Lower leg skin (tissue), 4 donors: ENCODE results near the gene LINGO4. TPM values are rescaled to one million over a fixed set of nuclear protein-coding genes. Genes with fewer than 3 reads are reported as not detected.

ENCODE experiments used
- DNase-seq, 2 donors: peaks; one replicate each; pipeline ENCODE4 v3.0.0-alpha.2; 2019; ENCODE audit warnings: low spot score in 2 of 2
- H3K4me3 ChIP-seq: fragments of 200-600 bp; sonication (generic); 2 replicates; pipeline ENCODE4 v1.5.1; 2017; ENCODE audit warnings: mild to moderate bottlenecking, low read depth; ENCODE audit not compliant: poor library complexity, severe bottlenecking
- POLR2A ChIP-seq, 2 donors: fragments of 450-650 bp; IDR thresholded peaks; one replicate each; pipeline ENCODE4 v1.6.1; 2016 to 2017; ENCODE audit warnings: antibody characterized with exemption in 2 of 2, mild to moderate bottlenecking in 1 of 2, moderate library complexity in 1 of 2
- WGBS, 2 donors: methylation state at CpG; one replicate each; pipeline ENCODE4 v1.1.5; 2018; 5-methylcytosine and 5-hydroxymethylcytosine counted together
- intact Hi-C: fragments of 100-400 bp; cut with DNase I; formaldehyde crosslinking; loops from one replicate; pipeline ENCODE4 v1.15.0; 2023; ENCODE audit warnings: low total_unique reads
- total RNA-seq, 4 donors: library from RNA; depleted of rRNA; stranded (reverse); fragments of >200 nt; gene quantifications; one replicate each; pipeline ENCODE4 v1.1.0, GENCODE V29; 2016
- TF ChIP-seq, protein P1 (sequence below), 3 donors: fragments of 450-650 bp; IDR thresholded peaks; one replicate each; pipeline ENCODE4 v1.5.1; 2016; ENCODE audit warnings: antibody characterized with exemption in 3 of 3, mild to moderate bottlenecking in 3 of 3, moderate library complexity in 2 of 3

Gene LINGO4
- total RNA-seq, 4 donors from 2014 or later, result 0.17 to 0.36 (median 0.34) TPM; not detected in 1

- intact Hi-C loops, result no loop called here
- no peak for TF ChIP-seq POLR2A (IDR thresholded peaks at IDR 0.05)
- TF ChIP-seq, protein P1, sequence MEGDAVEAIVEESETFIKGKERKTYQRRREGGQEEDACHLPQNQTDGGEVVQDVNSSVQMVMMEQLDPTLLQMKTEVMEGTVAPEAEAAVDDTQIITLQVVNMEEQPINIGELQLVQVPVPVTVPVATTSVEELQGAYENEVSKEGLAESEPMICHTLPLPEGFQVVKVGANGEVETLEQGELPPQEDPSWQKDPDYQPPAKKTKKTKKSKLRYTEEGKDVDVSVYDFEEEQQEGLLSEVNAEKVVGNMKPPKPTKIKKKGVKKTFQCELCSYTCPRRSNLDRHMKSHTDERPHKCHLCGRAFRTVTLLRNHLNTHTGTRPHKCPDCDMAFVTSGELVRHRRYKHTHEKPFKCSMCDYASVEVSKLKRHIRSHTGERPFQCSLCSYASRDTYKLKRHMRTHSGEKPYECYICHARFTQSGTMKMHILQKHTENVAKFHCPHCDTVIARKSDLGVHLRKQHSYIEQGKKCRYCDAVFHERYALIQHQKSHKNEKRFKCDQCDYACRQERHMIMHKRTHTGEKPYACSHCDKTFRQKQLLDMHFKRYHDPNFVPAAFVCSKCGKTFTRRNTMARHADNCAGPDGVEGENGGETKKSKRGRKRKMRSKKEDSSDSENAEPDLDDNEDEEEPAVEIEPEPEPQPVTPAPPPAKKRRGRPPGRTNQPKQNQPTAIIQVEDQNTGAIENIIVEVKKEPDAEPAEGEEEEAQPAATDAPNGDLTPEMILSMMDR (IDR thresholded peaks at IDR 0.05), result no peak
- 71 to 73% methylated on average over 5 of the region's 5 CpGs for WGBS, 2 donors
- no peak overlapping the region for H3K4me3 ChIP-seq
- DNase-seq, result peak in 1 of 2 donors; percentile 64
Measured at GRCh38 chr1:151807131-151807530, 1.9 kb upstream of the LINGO4 start.

DNA sequence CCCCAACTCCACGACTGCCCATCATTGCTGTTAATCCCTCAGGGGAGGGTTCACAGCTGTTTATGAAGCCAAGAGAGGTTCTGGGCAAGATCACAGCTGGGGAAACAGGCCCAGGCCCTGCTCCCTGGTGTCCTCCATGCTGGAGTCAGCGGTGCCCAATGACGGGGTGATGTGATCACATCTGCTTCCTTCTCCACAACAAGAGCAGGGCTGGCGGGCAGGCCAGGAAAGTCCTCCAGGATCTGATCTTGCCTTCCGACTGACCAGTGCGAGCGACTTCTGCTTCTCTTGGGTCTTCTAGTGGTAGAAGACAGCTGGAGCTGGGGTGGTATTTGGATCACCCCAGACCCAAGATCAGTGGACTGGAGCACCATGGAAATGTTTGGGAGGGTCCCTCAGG, 951 bp upstream of the LINGO4 start:
- peak in 1 of 2 donors; percentile 79 for DNase-seq
- TF ChIP-seq POLR2A (IDR thresholded peaks at IDR 0.05), result no peak
- TF ChIP-seq, protein P1 (IDR thresholded peaks at IDR 0.05), result no peak
- intact Hi-C loops, result no loop called here
- WGBS, 2 donors, result 86 to 91% methylated on average over 7 of the region's 7 CpGs
- no peak overlapping the region for H3K4me3 ChIP-seq

DNA sequence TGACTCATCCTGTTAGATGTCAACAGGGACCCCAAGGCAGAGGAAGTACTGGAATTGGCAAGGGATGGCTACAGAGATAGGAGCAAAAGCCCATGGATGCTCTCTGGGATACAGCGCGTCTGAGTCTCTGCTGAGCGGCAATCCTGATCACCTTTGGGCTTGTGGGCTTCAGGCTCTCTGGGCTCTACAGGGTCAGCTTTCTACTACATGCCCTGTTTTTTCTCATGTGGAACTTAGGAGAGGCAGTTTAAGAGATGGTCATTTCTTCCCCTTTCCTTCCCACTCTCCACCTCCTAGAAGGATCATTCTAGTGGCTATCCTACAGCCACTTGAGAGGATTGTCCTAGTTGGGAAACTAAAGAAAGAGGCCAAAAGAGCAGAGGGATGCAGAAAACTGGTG, 1.3 kb downstream of the LINGO4 start:
- DNase-seq, result no peak
- WGBS, 2 donors, result 90 to 100% methylated on average over 3 of the region's 3 CpGs
- no peak overlapping the region for H3K4me3 ChIP-seq
- TF ChIP-seq, protein P1 (IDR thresholded peaks at IDR 0.05), result no peak
- no peak for TF ChIP-seq POLR2A (IDR thresholded peaks at IDR 0.05)
- intact Hi-C loops, result no loop called here

- TF ChIP-seq POLR2A (IDR thresholded peaks at IDR 0.05), result no peak
- TF ChIP-seq, protein P1 (IDR thresholded peaks at IDR 0.05), result no peak
- H3K4me3 ChIP-seq, result no peak overlapping the region
- DNase-seq, result no peak
- intact Hi-C loops, result no loop called here
Measured at GRCh38 chr1:151803164-151803563, 2.1 kb downstream of the LINGO4 start.

- WGBS, 2 donors, result 90 to 94% methylated on average over 4 to 5 of the region's 5 CpGs
- no peak for TF ChIP-seq POLR2A (IDR thresholded peaks at IDR 0.05)
- TF ChIP-seq, protein P1 (IDR thresholded peaks at IDR 0.05), result no peak
- H3K4me3 ChIP-seq, result no peak overlapping the region
- intact Hi-C loops, result no loop called here
- no peak for DNase-seq
Measured at GRCh38 chr1:151802372-151802771, 2.8 kb downstream of the LINGO4 start.

- no peak overlapping the region for H3K4me3 ChIP-seq
- no peak for TF ChIP-seq POLR2A (IDR thresholded peaks at IDR 0.05)
- TF ChIP-seq, protein P1 (IDR thresholded peaks at IDR 0.05), result no peak
- WGBS, 2 donors, result 92 to 96% methylated on average over 4 of the region's 7 CpGs
- intact Hi-C loops, result no loop called here
- DNase-seq, result no peak
Measured at GRCh38 chr1:151801846-151802245, 3.4 kb downstream of the LINGO4 start.
